Activated CD8-positive, alpha-beta memory T cell treated with anti-CD3 and anti-CD28 coated beads for 4 hours (primary cell): ENCODE results near the gene HDAC11.
"Not testable (repeated sequence)": the region's sequence is repeated elsewhere in the genome, so short reads cannot be mapped to it uniquely, and the experiment has no call there.

Experiments
- DNase-seq, 2 donors: peaks; one replicate each; pipeline ENCODE4 v3.0.0-alpha.2; 2020; ENCODE audit warnings: low read depth in 2 of 2

HDAC11 gene

GRCh38 chr3:13466781-13467180 is 13.3 kb upstream of the HDAC11 start:
- no peak for DNase-seq

DNA sequence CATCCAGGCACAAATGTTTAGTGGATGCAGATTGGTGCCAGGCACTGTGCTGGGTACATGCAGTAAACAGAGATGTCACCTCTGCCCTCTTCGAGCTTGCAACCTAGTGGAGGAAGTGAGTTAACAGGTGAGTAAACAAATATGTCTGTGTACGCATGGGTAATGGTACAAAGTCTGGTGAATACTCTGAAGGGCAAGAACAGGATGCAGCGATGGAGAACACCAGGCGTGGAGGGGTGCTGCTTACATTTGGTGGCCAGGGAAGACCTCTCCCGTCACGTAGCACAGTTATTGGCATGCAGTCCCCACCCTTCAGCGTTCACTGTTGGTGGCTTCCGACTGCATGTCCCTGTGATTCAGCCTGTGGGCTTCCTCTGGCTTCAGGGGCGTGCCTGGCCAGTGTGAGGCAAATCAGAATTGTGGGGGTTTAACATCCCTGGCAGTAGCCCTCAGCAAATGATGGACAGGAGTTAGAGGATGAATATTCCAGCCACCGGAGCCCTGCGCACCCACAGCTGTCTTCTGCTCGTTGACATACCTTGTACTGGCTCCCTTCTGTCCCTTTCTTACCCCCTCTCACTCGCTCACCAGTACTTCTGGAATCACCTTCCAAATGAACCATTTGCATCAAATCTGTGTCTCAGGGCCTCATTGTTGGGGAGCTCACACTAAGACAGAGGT is 9.1 kb upstream of the HDAC11 start:
- DNase-seq = no peak

- no peak for DNase-seq
These were observed 7.8 kb upstream of the HDAC11 start for GRCh38 chr3:13472286-13472685.

- no peak for DNase-seq
These were observed 7.1 kb upstream of the HDAC11 start for GRCh38 chr3:13473020-13473419.

DNA sequence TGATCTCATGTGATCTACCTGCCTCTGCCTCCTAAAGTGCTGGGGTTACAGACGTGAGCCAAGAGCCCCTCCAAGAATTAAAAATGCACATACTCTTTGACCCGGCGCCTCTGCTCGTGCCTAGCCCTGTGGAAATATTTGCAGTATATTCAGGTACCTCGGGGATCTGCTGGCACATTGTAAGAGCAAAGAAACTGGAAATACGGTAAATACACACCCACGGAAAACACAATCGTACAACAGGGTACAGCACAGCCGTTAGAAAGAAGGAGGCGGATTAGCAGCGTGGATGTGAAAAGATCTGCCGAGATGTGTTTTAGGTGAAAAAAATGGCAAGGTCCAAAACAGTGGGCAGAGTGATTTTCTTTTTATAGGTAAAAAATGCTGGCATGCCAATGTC is 6.1 kb upstream of the HDAC11 start:
- DNase-seq = no peak

DNA sequence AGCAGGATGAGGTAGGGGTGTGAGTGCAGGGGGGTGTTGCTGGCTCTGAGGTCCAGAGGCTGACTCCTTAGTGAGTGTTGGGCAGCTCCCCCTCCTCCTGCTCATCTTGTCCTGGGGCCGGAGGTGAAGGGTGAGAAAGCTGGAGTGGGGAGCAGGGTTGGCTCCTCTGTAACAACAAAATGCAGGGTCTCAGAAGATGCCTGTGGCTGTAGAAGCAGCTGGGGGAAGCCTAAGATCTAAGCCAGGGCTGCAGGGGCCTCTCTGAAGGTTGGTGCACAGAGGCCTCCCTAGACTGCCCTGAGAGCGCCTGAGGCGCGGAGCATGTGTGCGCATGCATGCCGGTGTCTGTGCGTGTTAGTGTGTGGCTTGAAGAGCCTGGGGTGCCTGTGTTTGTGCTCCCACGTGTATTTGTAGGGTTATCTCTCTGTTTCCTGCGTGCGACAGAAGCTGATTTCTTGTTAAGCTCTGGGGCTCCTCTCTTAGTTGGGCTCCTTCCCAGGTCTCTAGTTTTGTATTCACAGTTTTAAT is 5.3 kb upstream of the HDAC11 start:
- DNase-seq = no peak

DNA sequence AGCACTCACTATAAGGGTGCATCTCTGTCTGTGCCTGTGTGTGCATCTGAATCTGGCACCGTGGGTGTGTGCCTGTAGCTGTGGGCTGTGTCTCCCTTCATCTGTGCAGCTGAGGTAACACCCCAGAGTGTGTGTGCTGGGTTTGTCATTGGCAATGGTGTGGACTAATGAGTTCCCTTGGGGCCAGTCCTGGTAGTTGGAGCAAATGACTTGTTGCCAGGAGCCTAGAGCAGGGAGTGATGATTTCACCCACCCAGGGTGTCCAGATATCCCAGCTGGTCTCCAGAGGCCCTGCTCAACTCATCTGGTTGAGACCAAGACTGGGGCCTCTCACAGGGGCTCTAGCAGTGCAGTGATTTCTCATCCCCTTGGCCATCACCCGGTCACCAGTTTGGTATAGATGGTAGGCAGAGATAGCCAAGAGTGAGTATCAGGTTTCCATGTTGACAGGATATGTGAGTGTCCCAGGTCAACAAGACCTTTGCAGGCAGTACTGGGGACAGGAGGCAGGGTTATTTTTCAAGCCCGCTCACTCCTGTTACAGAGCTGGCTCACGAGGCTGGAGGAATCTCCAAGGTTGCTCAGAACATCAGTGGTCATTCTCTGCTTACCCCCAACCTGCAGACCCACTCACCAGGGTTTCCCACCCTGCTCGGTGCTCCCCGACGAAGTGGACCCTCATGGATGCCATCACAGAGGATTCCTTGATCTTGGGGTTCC is 4.1 kb upstream of the HDAC11 start:
- no peak for DNase-seq

GRCh38 chr3:13477943-13478342 is 2.2 kb upstream of the HDAC11 start:
- no peak for DNase-seq

- peak in 1 of 2 donors; percentile 5 for DNase-seq
These were observed 849 bp upstream of the HDAC11 start for GRCh38 chr3:13479332-13479581.

- peak in 1 of 2 donors; percentile 12 for DNase-seq
These were observed 523 bp downstream of the HDAC11 start for GRCh38 chr3:13480340-13481318.

DNA sequence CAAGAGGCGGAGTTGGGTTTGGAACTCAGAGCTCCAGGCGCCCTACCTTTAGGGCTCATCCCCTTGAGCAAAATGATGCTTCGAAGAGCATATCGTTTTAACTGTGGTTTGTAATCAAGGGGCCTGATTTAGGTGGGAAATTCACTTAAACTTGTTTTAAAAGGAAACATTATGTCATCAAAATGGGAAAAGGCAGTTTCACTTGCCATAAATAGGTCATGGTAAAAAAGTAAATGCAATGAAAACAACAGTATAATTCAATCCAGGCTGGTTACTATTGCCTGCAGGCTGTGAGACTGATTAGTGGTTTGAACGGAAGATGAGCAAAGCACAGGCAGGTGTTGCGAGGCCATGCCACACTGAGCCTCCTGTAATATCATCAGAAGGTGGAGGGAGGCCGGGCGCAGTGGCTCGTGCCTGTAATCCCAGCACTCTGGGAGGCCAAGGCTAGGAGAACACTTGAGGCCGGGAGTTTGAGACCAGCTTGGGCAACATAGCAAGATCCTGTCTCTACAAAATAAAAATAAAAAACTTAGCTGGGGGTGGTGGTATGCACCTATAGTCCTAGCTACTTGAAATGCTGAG is 2.1 kb downstream of the HDAC11 start:
- DNase-seq = no peak

GRCh38 chr3:13483286-13483685 is 3.2 kb downstream of the HDAC11 start:
- no peak for DNase-seq

DNA sequence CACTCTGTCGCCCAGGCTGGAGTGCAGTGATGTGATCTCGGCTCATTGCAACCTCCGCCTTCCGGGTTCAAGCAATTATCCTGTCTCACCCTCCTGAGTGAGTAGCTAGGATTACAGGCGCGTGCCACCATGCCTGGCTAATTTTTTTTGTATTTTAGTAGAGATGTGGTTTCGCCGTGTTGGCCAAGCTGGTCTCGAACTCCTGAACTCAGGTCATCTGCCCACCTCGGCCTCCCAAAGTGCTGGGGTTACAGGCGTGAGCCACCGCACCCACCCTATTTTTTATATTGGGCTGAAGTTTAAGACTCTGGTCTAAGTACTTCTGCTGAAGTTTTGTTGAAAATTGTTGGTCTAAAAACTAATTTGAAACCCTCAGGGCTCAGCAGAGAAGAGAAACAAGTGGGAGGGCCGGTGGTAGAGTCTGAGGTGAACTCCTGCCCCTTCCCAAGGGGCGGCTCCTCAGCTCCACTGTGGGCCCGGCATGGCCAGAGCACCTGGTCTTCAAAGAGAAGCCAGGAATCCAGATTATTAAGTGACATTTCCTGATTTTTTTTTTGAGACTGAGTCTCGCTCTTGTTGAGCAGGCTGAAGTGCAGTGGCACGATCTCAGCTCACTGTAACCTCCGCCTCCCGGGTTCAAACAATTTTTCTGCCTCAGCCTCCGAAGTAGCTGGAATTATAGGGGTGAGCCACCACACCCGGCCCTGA is 4.0 kb downstream of the HDAC11 start:
- no peak for DNase-seq

DNA sequence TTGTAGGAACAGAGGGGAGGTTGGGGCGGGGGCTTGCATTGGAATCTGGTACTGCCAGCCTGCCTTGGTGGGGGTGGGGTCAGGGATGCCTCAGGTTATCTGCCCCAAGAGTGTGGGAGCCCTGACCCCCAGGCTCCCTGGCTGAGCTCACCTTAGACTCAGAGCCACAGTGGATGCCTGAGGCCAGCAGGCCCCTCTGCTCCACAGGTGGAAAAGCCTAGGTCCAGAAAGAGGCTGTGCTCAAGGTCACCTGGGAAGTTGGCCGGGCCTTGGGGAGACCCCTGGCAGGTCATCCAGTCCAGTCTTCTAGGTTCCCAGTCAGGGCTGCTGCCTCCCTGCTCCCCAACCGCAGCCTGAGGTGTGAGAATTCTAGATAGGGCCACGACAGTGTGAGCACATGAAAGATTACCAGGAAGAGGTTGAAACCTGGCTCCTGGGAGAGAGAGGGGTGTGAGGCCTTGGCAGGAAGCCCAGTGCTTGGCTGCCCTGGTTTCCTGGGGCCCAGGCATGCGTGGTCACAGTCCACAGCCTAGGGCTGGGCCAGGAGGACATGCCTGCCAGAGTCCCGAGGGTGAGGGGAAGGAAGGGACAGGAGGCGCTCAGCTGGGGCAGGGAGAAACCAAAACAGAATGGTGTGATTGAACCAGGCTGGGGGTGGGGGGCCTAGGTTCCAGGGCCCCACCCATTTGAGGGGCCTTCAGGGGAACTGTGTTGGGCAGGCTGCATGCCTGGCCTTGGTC is 4.9 kb downstream of the HDAC11 start:
- no peak for DNase-seq

DNA sequence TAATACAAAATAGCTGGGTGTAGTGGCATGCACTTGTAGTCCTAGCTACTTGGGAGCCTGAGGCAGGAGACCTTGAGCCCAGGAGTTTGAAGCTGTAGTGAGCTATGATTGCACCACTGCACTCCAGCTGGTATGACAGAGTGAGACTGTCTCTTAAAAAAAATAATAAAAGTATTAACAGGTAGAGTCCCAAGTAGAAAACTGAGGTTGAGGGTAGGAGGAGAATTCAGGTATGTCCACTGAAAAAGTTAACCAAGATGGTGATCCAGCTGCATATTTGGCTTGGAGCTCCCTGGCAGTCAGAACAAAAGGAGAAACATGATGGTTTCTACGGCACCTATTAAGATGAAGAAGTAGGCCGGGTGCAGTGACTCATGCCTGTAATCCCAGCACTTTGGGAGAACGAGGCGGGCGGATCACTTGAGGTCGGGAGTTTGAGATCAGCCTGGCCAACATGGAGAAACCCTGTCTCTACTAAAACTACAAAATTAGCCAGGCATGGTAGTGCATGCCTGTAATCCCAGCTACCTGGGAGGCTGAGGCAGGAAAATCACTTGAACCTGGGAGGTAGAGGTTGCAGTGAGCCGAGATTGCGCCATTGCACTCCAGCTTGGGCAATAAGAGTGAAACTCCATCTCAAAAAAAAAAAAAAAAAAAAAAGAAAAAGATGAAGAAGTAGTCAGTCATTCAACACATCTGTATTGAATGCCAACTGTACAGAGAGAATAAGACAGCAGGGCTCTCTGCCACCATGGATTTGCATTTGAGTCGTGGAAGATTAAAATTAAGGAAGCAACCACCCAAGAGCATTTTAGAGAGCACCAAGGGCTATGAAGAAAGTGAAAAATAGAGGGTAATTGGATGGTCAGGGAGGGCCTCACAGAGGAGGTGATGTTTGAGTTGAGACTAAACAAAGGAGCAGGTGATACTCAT is 5.8 kb downstream of the HDAC11 start:
- not testable (repeated sequence) for DNase-seq

DNA sequence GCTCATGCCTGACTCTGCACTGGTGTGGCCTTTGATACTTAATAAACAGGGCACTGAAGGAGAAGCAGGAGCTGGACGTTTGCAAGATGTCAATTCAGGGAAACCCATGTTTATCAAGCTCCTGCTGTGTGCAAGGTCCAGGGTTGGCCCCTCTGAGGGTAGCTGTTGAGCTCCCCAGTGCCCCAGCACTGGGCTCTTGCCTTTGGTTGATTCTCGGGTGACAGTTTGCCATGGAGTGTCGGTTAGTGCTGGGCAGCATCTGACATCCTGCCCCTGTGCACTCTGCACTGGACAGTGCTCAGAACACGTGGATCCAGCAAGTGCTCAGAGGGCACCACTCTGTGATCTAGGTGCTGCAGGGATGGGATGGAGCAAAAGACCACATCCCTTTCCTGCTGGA is 7.3 kb downstream of the HDAC11 start:
- DNase-seq = no peak

GRCh38 chr3:13491206-13491974 is 11.3 kb downstream of the HDAC11 start:
- DNase-seq = no peak

DNA sequence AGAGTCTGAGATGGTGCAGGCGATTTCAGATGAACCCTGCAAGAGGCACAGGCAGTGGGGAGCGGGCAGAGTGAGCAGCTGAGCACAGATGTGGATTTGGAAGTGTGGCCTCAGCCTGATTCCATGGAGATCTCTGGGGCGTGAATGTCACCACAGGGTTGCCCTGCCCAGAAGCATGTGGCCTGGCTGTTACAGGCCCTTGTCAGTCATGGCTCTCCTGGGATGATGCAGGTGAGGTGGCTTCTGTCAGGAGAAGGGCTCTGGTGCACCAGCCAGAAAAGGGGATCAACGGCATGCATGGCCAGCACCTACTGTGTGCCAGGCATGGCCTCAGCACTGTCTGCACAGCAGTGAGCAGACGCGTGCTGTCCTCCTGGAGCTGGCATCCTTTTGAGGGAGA is 11.9 kb downstream of the HDAC11 start:
- no peak for DNase-seq
